GM21381 (cell line): ENCODE measurements around the gene RETREG1.

Experiments
- ATAC-seq: cut with Tn5 transposase; IDR thresholded peaks from one replicate; pipeline ENCODE4 v1.9.1; 2021; ENCODE audit warnings: mild to moderate bottlenecking, moderate library complexity; ENCODE audit not compliant: unreplicated experiment

RETREG1 gene

DNA sequence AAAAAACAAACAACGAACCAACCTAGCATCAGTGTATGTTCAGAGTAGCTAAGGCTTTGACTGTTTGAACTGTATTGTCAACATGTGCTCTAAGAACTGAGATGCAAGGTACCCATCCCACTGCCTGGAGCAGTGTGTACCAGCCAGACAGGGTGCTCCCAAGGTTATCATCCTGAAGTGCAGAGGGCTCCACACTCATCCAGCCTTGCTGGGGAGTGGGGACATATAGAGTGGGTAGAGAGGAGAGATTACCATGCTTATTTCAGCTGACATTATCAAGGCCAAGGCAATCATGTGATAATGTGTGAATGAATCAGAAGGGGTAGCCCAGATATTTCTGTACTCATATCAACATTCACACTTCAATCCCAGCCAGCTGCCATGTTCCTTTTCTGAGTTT, 82.5 kb downstream of the RETREG1 start:
- no peak for ATAC-seq

DNA sequence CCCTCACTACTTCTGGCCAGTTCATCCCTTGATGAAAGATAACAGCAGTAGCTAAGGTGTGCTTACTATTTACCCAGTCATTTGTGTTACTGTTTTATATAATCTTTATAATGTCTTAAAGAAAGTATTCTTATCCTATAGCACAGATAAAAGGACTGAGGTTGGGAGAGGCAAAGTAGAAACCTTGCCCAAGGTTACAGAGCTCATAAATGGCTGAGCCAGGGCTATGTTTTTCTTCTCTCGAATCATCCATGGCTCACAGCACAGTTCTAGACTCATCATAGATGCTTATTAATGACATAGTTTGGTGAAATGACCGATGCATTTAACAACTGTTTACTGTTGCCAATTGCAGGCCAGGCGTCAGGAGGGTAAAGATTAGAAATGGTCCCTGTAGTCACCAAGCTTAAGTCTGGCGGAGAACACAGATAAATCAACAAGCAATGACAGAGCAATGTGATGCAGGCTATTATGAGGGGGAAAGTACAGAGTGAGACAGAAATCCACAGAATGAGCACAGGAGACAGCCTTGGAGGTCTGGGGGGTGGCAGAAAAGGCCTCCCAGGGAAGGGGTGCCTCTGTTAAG, 85.6 kb downstream of the RETREG1 start:
- no peak for ATAC-seq

DNA sequence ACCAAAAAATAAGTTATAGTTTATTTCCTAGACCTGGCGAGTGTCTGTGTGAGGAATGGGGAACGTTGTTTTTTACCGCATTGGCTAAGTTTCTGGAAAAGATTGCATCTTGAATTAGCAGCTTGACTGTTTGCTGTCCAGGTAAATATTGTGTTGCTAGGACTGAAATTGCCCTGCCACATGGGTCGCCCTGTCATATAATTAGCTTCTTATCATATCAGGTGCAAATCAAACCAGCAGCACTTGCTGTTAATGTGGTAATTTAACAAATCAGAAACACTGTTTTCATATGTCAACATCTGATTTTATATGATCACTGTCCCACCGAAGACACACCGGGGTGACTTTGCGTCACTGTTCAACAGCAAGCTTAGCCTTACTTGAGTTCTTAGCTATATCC, 87.5 kb downstream of the RETREG1 start:
- ATAC-seq: no peak

DNA sequence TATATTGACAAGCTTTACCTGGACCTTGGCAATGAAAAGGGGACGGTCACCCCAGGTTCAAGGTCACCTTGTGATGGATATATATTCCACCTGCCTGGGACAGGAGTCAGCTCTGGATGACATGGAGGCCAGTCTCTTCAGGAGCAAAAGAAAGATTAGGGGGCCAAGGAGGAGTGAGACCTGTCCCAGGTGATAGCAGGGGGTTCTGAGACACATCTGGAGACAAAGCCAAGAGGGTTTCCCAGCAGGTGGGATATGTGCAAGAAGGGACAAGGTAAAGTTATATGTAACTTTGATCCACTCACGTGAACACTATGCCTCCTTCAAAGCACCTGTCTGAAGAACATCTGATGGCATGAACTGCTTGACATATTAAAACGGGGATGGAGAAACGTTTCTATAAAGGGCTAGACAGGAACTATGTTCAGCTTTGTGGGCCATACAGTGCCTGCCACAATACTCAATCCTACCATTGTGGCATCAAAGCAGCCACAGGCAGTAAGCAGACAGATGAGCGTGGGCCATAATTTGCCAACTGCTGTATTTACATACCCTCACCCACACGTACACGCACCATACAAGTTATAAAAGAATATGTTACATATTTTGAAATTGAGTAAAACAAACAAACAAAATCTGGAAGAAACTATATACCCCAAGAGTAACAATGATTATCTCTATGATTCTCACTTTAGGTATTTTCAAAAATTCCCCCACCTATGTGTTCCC, 88.3 kb downstream of the RETREG1 start:
- no peak for ATAC-seq

DNA sequence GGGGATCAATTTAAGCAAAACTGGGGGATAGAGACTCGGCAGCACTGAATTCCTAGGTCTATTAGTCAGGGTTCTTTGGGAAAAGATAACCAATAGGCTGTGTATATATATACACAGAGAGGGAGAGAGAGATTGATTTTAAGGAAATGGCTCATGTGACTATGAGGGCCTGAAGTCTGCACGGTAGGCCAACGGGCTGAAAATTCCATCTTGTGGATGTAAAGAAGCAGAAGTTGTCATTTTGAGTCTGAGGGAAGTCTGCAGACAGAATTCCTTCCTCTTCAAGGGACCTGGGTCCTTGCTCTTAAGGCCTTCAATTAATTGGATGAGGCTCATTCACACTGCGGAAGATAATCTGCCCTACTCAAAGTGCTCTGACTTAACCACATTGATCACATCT, 91.1 kb downstream of the RETREG1 start:
- no peak for ATAC-seq

DNA sequence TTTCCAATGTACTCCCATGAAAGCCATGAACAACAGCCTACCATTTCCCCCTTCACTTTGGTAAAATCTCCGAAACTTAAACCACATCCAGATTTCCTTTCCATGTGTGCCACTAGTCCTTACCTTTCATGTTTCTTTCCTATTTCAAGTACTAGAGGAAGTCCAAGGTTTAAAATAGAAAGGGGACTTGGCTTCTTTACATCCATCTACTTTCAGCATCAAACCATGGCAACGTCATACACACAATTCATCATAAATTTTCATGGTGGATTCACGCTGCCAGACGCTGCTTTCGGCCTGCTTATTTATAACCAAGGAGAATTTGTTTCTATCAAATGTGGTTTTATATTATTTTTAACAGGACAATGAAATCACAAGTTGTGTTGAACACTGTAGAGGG, 92.5 kb downstream of the RETREG1 start:
- no peak for ATAC-seq

DNA sequence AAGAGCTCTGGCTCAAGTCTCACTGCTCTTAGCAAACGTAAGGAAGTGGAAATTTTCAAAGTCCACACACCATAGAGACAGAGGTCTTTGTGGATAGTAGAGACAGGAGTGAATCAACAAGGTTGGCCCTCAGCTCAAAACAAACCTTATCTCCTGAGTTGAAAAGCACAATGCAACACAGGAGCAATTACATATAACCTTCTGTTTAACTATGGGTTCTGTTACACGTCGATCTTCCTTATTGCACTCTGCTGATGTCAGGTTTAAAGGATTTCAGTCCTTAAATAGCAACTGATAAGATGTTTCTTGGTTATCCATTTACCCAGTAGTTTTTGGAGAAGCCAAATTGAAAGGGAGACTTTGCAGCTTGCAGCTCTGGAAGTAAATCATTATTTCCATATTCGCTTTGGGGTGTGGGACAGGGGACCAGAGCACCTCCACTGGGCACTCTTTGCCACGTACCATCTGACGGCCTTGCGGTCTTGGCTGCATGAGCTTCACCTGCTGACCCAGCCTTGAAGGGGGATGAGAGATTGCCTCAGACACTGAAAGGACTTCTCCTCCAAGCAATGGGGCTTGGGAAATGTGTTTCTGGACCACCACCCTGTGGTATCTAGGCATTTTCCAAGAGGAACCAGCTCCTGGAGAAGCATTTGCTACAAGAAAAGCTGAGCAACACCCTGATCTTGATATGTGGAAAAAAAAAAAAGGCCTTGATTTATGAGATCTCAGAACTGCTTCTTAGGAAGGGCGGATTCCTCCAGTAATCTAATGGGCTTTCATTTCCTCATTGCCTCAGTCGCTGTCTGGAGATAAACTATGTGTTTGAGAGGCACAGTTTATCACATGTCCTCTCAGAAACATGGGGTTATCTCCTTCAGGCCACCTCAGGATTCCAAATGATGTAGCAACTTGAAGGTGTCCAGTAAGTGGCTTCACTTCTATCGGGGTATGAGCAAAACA, 95.0 kb downstream of the RETREG1 start:
- ATAC-seq: no peak

DNA sequence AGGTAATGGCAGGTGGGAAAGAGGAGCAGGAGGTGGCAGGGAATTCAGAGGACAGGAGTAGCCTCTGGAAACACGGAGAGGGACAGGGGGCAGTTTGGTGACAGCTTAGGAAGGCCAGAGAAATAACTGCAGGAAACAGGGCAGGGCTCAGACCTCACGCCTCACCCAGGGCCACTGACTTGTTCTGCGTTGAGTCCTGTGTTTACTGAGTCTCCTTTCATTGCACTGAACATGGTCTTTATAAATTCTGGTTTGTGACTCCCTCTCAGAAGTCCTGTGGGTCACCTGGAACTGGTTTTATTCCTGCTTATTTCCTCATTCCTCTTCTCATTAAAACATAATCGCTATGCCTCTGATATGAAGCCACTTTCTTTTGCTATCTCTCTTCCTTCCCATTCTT, 96.0 kb downstream of the RETREG1 start:
- ATAC-seq: no peak

DNA sequence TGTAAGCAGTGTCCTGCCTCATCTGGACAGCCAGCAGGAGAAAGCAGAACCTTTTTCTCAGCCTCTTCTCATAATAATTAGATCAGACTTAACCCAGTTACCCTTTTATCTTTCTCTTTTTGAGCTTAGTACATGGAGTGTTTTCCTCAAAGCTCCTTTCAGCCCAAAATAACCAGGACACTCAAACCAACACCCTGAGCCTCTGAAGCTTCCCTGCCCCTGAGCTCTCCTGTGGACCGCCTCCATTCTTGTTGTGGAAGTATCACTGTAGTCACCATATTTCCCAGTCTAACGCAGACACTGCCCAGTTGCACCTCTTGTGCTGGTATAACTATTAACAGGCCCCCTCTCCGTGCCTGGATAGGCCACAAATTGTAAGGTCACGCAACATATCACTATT, 97.4 kb downstream of the RETREG1 start:
- ATAC-seq: no peak

DNA sequence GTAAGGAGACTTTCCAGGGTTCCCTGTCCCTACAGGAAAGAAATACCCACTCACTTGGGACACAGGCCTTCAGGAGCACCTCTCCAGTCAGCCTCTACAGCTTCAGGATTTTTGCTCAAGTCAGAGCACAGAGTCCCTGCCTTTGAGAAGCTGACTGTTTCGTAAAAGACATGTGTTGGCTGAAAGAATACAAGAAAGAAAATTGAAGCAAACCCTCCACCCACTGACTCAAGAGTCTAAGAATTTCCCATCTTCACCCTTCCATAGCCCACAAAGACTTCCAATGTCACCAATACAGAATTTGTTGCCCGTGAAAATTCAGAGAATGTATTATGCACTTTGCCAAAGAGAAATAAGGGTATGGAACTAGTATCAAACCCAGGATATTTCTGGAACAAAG, 98.2 kb downstream of the RETREG1 start:
- ATAC-seq: no peak

DNA sequence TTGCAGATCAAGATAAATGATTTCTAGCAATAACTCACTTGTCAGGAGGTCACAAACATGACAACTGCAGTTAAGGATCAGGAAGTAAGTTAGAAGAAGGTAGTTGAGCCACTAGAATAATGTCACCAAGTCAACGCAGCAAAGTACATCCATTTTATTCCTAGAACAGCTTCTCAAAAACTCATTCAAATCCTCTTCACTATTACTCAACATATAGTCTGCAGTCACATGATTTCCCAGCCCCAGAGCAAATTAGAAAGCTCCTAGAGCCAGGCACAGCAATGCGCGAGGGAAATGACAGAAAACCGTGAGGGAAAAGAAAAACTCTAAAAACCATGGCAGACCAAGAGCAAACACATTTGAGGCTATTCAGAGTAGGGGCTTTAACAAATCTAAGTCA, 101.3 kb downstream of the RETREG1 start:
- no peak for ATAC-seq

DNA sequence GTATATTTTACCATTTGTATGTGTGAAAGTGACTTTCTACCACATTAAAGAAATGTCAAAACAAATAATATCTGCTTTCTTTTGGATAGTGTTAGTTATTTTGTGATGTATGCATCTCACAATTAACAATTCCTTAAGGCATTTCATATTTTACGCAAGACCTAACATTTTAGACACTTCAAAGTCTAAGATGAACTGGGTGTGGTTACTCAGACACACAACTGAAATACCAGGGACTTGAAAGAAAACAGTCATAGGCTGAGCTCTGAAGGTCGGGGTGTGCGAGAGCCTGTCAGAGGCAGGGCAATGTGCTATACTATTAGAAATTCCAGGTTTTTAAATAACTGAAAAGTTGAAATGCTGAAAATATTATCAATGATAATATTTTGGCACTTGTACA, 106.7 kb downstream of the RETREG1 start:
- no peak for ATAC-seq

DNA sequence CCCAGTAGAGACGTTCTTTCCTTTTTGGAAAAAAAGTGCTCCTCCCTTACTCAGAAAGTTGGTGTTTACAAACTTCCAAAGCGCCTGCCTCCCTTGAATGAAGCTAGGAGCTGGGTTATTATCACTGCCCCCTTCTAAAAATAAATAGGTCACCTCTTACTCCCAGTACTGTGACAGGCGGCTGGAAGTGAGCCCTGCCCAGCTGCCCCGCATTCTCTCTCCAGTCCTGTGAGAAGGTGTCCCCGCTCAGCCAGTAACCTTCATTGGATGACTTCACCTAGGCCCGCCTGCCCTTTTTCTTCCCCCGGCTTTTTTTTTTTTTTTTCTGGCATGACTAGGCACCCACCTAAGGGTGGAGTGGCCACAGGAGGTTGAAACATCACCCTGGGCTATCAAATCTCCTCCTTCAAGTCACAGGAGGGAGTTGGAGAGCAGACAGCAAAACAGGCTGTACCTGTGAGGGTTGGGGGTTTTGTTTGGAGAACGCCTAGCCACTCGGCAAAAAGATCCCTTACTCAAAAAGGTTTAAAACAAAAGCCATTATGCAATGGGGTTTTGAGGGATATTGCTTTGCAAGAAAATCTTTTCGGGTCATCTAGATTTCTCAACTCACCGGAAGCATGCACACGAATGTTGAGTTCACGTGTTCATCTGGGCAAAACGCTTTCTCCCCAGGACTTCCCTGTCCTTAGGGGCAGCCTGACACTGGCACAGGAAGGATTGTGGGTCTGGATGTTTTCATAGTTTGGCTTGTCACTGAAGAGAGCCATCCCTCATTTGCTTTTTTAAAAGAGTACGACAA, 107.9 kb downstream of the RETREG1 start:
- no peak for ATAC-seq

DNA sequence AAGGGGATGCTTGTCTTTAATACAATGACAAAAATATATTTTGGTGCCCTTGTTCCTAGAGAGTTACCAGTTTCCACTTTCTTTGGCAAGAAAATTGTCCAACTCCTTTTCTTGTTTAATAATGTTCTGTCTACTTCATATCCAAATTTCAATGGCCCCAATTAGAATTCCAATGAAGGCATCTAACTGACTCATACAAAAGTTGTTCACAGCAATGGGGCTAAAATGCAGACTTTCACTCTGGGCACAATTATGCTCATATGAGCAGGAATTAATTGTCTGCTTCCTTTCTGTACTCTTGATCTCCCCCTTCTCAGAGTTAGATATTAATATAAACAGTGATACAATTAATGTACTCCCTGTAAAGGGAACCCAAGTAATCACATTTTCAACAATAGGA, 109.1 kb downstream of the RETREG1 start:
- no peak for ATAC-seq

DNA sequence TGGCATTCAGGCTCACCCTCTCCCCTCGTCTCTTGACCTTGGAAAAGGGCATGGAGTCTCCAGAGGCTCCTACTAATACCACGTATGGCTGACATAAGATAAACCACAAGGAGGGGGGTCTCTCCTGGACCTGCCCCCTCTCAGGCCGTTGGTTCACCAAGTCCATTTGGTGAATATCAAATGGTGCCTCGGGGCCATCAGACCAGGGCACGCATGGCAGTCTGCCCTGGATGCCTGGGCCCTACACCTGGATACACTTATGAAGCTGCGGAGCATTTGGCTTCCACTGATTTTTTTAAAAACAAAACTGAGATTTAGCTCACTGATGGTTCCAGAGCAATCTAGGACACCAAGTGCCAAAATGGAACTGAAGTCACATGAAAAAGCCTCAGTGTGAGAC, 110.9 kb downstream of the RETREG1 start:
- no peak for ATAC-seq

DNA sequence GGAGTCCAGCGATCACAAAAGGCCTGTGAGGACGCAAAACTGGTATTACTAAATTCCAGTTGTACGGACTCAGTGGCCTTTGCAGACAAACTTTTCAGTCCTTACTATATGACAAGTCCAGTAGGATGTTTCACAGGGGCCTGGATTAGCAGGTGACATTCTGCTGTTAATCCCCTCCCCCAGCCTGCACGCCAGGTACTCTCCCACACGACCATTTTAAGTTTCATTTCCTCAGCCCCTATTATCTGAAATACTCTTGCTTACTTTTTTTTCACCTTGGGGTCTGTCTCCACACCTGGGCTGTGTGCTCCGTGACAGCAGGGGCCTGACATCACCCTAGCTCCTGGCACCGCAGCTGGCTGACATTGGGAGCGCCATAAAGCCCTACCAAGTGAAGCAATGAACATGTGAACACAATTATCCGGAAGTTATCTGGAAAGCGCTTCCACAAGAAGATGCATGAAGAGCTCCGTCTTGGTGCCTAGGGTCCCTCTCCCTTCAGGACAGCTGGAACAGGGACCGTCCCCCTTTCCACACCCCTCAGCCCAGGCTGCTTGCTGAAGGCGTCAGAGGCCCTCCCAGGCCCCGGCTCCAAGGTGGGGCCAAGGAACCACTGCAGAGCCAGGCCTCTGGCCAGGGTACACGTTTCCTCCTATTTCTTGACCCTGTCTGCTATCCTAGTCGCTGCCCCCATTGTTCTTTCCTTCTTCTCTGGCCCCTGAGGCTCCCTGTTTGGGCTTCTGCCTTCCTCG, 111.5 kb downstream of the RETREG1 start:
- ATAC-seq: no peak

DNA sequence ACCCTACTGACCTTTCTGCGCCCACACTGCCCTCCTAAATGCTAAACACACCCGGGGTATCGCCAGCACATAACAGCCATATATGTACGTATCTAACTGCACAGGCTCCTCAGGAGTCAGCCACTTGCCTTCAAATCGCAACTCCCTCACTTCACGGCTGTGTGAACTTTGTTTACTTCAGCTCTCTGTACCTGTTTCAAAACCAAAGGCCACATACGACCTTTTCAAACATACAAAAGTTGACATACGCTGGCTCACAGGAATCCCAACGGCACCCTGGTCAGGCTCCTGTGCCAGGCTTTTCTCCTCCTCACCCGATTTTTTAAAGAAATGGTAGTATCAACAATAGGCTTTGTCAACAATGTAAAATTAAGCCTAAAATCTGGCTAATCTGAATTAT, 112.2 kb downstream of the RETREG1 start:
- no peak for ATAC-seq

DNA sequence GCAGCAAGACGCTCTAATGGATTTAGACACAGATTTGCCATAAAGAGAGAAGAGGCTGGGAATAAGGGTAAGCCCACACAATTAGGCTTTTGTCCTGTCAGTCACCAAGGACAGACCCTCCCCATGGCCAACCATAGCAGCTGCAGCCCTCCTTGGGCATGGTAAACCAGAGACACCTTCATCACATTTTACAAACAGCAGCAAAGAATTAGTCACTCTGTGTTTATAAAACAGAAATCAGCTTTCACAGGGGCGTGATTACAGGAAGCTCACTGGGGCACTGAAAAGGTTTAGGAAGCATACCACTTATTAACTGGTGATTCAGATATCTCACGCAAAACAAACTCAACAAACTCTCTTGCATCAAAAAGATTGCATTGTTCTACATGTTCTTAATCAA, 113.9 kb downstream of the RETREG1 start:
- ATAC-seq: no peak

DNA sequence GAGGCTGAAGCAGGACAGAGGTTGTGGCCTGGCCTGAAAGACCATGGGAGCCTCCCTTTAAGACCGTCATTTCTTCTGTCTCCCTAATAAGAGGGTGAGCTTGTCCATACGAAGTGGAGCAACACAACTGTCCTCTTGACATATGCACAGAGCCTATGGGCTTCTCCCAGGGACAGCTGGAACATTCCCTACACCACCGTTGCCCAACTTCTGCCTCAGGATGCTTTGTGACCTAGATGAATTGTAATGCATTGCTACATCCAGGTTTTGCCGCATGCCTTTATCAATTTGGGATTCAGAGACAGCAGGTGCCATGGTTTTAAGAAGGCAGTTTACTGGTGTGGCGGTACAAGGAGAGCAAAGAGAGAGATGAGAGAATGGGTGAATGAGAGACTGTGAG, 116.8 kb downstream of the RETREG1 start:
- ATAC-seq: no peak

DNA sequence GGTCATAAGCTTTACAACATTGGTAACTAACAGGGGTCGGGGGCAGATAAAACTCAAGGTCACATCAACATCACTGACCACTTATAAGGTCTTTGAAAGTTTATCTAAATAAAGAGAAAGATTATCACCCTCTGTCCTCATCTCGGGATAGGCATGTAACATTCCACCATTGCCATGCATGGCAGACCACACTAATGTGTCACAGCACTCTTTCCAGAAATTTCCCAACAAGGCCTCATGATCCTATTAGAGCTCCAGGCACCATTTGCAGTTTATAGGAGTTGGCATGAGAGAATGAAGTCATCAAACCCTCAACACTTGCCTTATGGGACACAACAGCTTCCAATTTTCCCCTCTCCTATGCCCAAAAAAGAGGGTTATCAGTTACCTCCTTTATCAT, 119.3 kb downstream of the RETREG1 start:
- no peak for ATAC-seq
